Testis (tissue), 3 donors: ENCODE data around the gene FAM117B. TPM values are rescaled to one million over a fixed set of nuclear protein-coding genes. Genes with fewer than 3 reads are reported as not detected.

Experiments used
- DNase-seq: peaks from one replicate; pipeline ENCODE4 v3.0.0-alpha.2; 2019
- H3K27ac ChIP-seq, 2 donors: fragments of 200-600 bp; sonication (generic); one replicate each; pipeline ENCODE4 v1.5.1; 2019
- H3K27me3 ChIP-seq: fragments of 200-600 bp; sonication (generic); one replicate; pipeline ENCODE4 v1.5.1; 2019
- H3K36me3 ChIP-seq: fragments of 200-600 bp; sonication (generic); one replicate; pipeline ENCODE4 v1.5.1; 2017; ENCODE audit warnings: low read depth; ENCODE audit errors: missing control alignments
- H3K4me1 ChIP-seq: fragments of 200-600 bp; sonication (generic); one replicate; pipeline ENCODE4 v1.5.1; 2019
- H3K4me3 ChIP-seq, 2 donors: fragments of 200-600 bp; sonication (generic); one replicate each; pipeline ENCODE4 v1.5.1; 2017 to 2019
- H3K9me3 ChIP-seq: fragments of 200-600 bp; sonication (generic); one replicate; pipeline ENCODE4 v1.5.1; 2017
- CTCF ChIP-seq, 3 experiments: fragments of 450-650 bp in 2 of 3; fragments of 200-600 bp in 1 of 3; sonication (generic) in 1 of 3; IDR thresholded peaks; one replicate each; pipeline ENCODE4 v1.5.1; 2016 to 2019; ENCODE audit warnings: antibody characterized with exemption in 3 of 3, mild to moderate bottlenecking in 2 of 3, moderate library complexity in 1 of 3
- POLR2A ChIP-seq: fragments of 450-650 bp; IDR thresholded peaks from one replicate; pipeline ENCODE4 v1.6.1; 2017; ENCODE audit warnings: antibody characterized with exemption, mild to moderate bottlenecking, moderate library complexity
- WGBS, 2 donors: methylation state at CpG; one replicate each; pipeline ENCODE4 v1.1.5; 2018; 5-methylcytosine and 5-hydroxymethylcytosine counted together
- intact Hi-C: fragments of 100-400 bp; cut with DNase I; formaldehyde crosslinking; loops from one replicate; pipeline ENCODE4 v1.15.1; 2023; ENCODE audit warnings: low total_unique reads
- polyA plus RNA-seq: library from polyadenylated mRNA; stranded (reverse); fragments of 350-450 nt; fragmentation: Illumina TruSeq; extraction: RNeasy Lipid Tissue Mini Kit (QIAGEN cat#74804); gene quantifications from one replicate; pipeline ENCODE4 v1.2.3, GENCODE V29; 2014; ENCODE audit warnings: low read depth, low replicate concordance; ENCODE audit not compliant: insufficient read depth
- total RNA-seq, 2 donors: library from RNA; depleted of rRNA; stranded (reverse); fragments of >200 nt; gene quantifications; one replicate each; pipeline ENCODE4 v1.2.3, GENCODE V29; 2016

FAM117B gene
- total and polyA plus RNA-seq, 3 donors from 2014 or later: 9.8 to 34.7 (median 28.0) TPM

- no peak for DNase-seq
- H3K27me3 ChIP-seq: no peaks in the 10 kb centered on the region
- no peaks in the 10 kb centered on the region for H3K36me3 ChIP-seq
- TF ChIP-seq CTCF (IDR thresholded peaks at IDR 0.05) (no peak), POLR2A (no peak)
- H3K27ac ChIP-seq: no peak overlapping the region
- intact Hi-C loops: no loop called here
- H3K9me3 ChIP-seq: no peaks in the 10 kb centered on the region
- no peak overlapping the region for H3K4me3 ChIP-seq
- 58 to 68% methylated on average over 3 of the region's 3 CpGs for WGBS, 2 donors
- no peaks in the 10 kb centered on the region for H3K4me1 ChIP-seq
Observed at GRCh38 chr2:202690321-202690900, 55.6 kb downstream of the FAM117B start.

GRCh38 chr2:202693503-202693902 is 58.7 kb downstream of the FAM117B start:
- no peaks in the 10 kb centered on the region for H3K36me3 ChIP-seq
- no peak for DNase-seq
- no peak overlapping the region for H3K4me3 ChIP-seq
- WGBS, 2 donors: 84 to 94% methylated on average over 4 of the region's 4 CpGs
- H3K27ac ChIP-seq: no peak overlapping the region
- H3K9me3 ChIP-seq: no peaks in the 10 kb centered on the region
- intact Hi-C loops: no loop called here
- no peaks in the 10 kb centered on the region for H3K4me1 ChIP-seq
- no peaks in the 10 kb centered on the region for H3K27me3 ChIP-seq
- TF ChIP-seq POLR2A: no peak

GRCh38 chr2:202695166-202695565 is 60.4 kb downstream of the FAM117B start:
- Histone ChIP-seq H3K27me3 (no peaks in the 10 kb centered on the region), H3K4me3 (no peak overlapping the region), H3K27ac (no peak overlapping the region), H3K36me3 (no peaks in the 10 kb centered on the region), H3K4me1 (no peaks in the 10 kb centered on the region), H3K9me3 (no peaks in the 10 kb centered on the region)
- DNase-seq: no peak
- TF ChIP-seq CTCF (IDR thresholded peaks at IDR 0.05) (no peak), POLR2A (no peak)
- WGBS, 2 donors: 90 to 95% methylated on average over 9 of the region's 9 CpGs
- intact Hi-C loops: no loop called here

- Histone ChIP-seq H3K27ac (no peak overlapping the region), H3K36me3 (no peaks in the 10 kb centered on the region), H3K27me3 (no peaks in the 10 kb centered on the region), H3K9me3 (no peaks in the 10 kb centered on the region), H3K4me3 (no peak overlapping the region), H3K4me1 (no peaks in the 10 kb centered on the region)
- DNase-seq: no peak
- intact Hi-C loops: no loop called here
- 91 to 92% methylated on average over 4 of the region's 4 CpGs for WGBS, 2 donors
- no peak for TF ChIP-seq POLR2A
- TF ChIP-seq CTCF (IDR thresholded peaks at IDR 0.05): no peak
Observed at GRCh38 chr2:202700075-202700901, 65.5 kb downstream of the FAM117B start.

GRCh38 chr2:202703091-202703490 is 68.3 kb downstream of the FAM117B start:
- Histone ChIP-seq H3K9me3 (no peaks in the 10 kb centered on the region), H3K27ac (no peak overlapping the region), H3K4me3 (no peak overlapping the region), H3K27me3 (no peaks in the 10 kb centered on the region), H3K36me3 (no peaks in the 10 kb centered on the region), H3K4me1 (no peaks in the 10 kb centered on the region)
- 75 to 86% methylated on average over 1 of the region's 1 CpG for WGBS, 2 donors
- DNase-seq: no peak
- intact Hi-C loops: no loop called here
- TF ChIP-seq POLR2A: no peak
- TF ChIP-seq CTCF (IDR thresholded peaks at IDR 0.05): no peak
